ENCODE results near the gene ANKRD22.

The ANKRD22 gene

DNA sequence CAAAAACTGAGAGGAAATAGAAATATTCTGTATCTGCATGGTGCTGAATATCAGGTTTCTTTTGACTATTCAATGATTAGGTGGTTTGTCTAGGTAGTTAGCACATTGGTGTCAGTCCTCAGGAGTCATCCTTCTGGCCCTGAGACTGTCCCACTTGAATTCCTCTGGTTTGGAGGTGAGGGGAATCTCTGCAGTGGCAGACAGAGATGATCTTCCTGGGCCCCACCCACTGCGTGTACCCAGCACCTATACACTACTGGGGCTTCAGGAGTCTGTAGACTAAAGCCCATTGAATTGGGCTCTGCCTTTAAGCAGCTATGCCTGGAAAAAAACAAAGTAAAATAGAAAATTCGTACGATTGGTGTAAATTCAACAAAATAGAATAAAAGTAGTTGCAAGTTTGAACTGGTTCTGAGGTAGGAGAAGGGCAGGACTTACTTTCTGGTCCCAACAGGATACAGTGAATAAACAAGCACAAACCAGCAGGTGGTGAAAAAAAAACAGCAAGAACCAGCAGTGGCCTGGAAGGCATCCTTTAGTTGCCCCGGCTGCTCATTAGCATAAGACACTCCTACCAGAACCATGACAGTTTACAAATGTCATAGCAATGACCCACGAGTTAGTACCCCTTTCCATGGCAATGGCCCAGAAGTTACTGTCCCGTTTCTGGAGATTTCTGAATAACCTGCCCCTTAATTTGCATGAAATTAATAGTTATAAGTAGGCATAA lies 47.4 kb downstream of the ANKRD22 start:
- no peak overlapping the region for H2AFZ ChIP-seq (ENCODE audit: low read depth)
- no peaks in the 10 kb centered on the region for H3K79me2 ChIP-seq (ENCODE audit: insufficient read depth, low read depth)
- no peak for TF ChIP-seq CTCF (conservative IDR thresholded peaks at IDR 0.05; ENCODE audit: low read depth, low read length)
- H3K4me3 ChIP-seq (IDR thresholded peaks at IDR 0.05; ENCODE audit: insufficient read depth, low read depth, low read length) = no peak overlapping the region
- H3K27me3 ChIP-seq (ENCODE audit: insufficient read depth, low read depth) = no peaks in the 10 kb centered on the region
- H4K20me1 ChIP-seq (ENCODE audit: insufficient read depth) = no peaks in the 10 kb centered on the region
- H3K4me2 ChIP-seq = no peak overlapping the region
- H3K9ac ChIP-seq = no peak overlapping the region
- no peaks in the 10 kb centered on the region for H3K4me1 ChIP-seq (ENCODE audit: low read depth, poor library complexity, severe bottlenecking)
- H3K36me3 ChIP-seq (ENCODE audit: insufficient read depth) = no peaks in the 10 kb centered on the region
- H3K27ac ChIP-seq = no peak overlapping the region

DNA sequence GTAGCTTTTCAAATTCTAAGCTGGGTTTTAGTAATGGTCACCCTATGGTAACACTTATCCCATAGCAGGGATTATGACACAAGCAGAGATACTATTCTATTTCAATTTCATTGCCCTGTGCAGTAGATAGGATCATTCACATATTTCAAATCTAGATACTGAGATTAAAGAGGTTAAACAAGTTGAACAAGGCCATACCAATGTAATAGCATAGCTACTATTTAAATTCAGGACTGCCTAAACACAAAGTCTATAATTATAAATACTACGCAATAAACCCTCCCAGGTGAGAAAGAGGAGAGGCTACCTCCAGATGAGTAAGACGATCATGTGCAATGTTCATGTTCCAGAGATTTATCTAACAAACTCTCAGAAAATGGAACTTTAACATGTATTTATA lies 48.0 kb downstream of the ANKRD22 start:
- H3K4me2 ChIP-seq = no peak overlapping the region
- H3K27ac ChIP-seq = no peak overlapping the region

DNA sequence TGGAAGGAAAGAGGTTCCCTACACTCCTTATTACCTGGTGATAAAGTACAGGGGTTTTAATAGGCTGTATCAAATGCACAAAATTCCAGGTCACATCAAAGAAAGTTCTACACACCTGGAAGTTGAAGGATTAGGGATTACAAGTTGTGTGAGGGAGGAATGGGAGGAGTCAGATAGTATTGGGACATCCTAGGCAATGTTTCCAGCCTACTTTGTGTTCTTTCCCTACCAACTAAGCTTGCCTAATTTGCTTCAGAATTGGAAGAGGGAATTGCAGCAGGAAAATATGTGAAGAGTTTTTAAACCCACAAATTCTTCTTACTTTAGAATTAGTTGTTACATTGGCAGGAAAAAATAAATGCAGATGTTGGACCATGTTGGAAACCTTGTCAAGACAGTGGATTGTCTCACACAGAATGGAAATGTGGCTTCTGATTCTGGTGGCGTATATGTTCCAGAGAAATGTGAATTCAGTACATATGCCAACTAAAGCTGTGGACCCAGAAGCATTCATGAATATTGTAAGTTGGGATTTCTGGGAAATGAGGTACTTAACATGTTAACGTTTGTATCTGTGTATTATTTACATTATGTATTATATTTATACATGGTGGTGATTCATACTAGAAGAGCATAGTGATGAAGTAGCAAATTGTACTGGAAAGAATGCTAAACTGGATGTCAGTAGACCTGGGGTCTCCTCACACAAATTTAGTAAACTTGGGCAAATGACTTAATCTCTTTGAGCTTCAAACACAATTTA lies 48.9 kb downstream of the ANKRD22 start, which contains the start of gene LIPM:
Gene LIPM (plus strand): TSS at position 208 of the 763 bp plus-strand sequence. CDS start 167 bp downstream, at position 375.
- Histone ChIP-seq H3K27ac (no peak within 1 kb of the TSS), H3K4me1 (ENCODE audit: low read depth, poor library complexity, severe bottlenecking) (no peaks in the 10 kb centered on the region), H3K4me3 (IDR thresholded peaks at IDR 0.05; ENCODE audit: insufficient read depth, low read depth, low read length) (no peak within 1 kb of the TSS), H3K9ac (no peak within 1 kb of the TSS), H2AFZ (ENCODE audit: low read depth) (no peak within 1 kb of the TSS), H4K20me1 (ENCODE audit: insufficient read depth) (no peaks in the 10 kb centered on the region), H3K79me2 (ENCODE audit: insufficient read depth, low read depth) (no peaks in the 10 kb centered on the region), H3K36me3 (ENCODE audit: insufficient read depth) (no peaks in the 10 kb centered on the region), H3K4me2 (no peak within 1 kb of the TSS), H3K27me3 (ENCODE audit: insufficient read depth, low read depth) (no peaks in the 10 kb centered on the region)
- no peak for TF ChIP-seq CTCF (conservative IDR thresholded peaks at IDR 0.05; ENCODE audit: low read depth, low read length)

More for the DNA sequence above, 48.0 kb downstream of the ANKRD22 start:
- Histone ChIP-seq H3K27me3 (ENCODE audit: insufficient read depth, low read depth) (no peaks in the 10 kb centered on the region), H3K79me2 (ENCODE audit: insufficient read depth, low read depth) (no peaks in the 10 kb centered on the region), H3K4me1 (ENCODE audit: low read depth, poor library complexity, severe bottlenecking) (no peaks in the 10 kb centered on the region), H2AFZ (ENCODE audit: low read depth) (no peak overlapping the region), H3K4me3 (IDR thresholded peaks at IDR 0.05; ENCODE audit: insufficient read depth, low read depth, low read length) (no peak overlapping the region), H3K36me3 (ENCODE audit: insufficient read depth) (no peaks in the 10 kb centered on the region), H4K20me1 (ENCODE audit: insufficient read depth) (no peaks in the 10 kb centered on the region), H3K9ac (no peak overlapping the region)
- TF ChIP-seq CTCF (conservative IDR thresholded peaks at IDR 0.05; ENCODE audit: low read depth, low read length) = no peak

DNA sequence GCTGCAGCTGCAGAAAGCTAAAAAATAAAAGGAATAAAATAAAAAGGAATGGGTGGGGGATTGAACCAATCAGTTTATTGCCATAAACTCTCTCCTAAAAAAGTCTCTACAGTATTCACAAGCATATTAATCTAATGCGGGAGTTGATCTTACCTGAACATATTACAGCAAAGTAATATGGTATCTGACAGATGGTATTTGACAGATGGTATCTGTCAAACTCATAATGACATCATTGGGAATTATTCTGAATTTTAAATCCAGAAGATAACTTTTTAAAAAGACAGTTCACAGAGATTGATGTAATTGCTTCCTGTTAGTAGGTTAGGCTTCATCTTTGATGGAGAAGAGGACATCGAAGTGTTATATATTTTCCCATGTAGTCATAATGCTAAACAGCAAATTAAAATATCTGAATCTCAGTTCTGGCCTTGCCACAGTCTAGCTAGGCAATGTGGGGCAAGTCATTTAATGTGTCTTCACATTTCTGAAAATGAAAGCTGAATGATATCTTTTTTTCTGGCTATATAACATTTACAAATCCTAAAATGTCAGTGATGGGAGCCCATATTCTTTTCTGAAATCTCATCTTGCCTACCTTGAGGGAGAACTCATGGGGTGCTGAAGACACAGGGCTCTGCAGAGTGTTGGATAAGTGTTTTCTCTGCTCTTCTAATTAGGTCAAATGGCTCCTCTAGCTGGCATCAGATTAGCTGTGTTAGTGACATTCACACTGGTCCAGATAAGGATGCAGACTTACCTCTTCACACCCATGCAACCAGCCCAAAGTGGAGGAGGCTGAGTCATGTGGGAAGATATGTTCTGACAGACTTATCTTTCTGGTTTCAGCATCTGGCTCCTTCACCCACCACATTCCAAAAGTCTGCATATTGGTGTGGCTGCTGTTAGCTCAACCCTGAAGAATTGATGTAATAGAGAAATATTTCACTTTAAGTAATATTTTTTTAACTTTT lies 51.2 kb downstream of the ANKRD22 start:
- no peaks in the 10 kb centered on the region for H3K36me3 ChIP-seq (ENCODE audit: insufficient read depth)
- H2AFZ ChIP-seq (ENCODE audit: low read depth) = no peak overlapping the region
- no peak overlapping the region for H3K4me3 ChIP-seq (IDR thresholded peaks at IDR 0.05; ENCODE audit: insufficient read depth, low read depth, low read length)
- TF ChIP-seq CTCF (conservative IDR thresholded peaks at IDR 0.05; ENCODE audit: low read depth, low read length) = no peak
- no peak overlapping the region for H3K27ac ChIP-seq
- H3K9ac ChIP-seq = no peak overlapping the region
- H3K27me3 ChIP-seq (ENCODE audit: insufficient read depth, low read depth) = no peaks in the 10 kb centered on the region
- H3K4me1 ChIP-seq (ENCODE audit: low read depth, poor library complexity, severe bottlenecking) = no peaks in the 10 kb centered on the region
- no peaks in the 10 kb centered on the region for H3K79me2 ChIP-seq (ENCODE audit: insufficient read depth, low read depth)
- no peak overlapping the region for H3K4me2 ChIP-seq
- no peaks in the 10 kb centered on the region for H4K20me1 ChIP-seq (ENCODE audit: insufficient read depth)
